ENCODE data around the gene NHERF2. TPM values are rescaled to one million over a fixed set of nuclear protein-coding genes. Genes with fewer than 3 reads are reported as not detected.

The NHERF2 gene
- total and polyA plus RNA-seq, 9 of the 15 experiments (the other 6 are each of a cell fraction or from before 2014, with no cell fraction given) = 0.15 to 42.0 (median 12.5) TPM

DNA sequence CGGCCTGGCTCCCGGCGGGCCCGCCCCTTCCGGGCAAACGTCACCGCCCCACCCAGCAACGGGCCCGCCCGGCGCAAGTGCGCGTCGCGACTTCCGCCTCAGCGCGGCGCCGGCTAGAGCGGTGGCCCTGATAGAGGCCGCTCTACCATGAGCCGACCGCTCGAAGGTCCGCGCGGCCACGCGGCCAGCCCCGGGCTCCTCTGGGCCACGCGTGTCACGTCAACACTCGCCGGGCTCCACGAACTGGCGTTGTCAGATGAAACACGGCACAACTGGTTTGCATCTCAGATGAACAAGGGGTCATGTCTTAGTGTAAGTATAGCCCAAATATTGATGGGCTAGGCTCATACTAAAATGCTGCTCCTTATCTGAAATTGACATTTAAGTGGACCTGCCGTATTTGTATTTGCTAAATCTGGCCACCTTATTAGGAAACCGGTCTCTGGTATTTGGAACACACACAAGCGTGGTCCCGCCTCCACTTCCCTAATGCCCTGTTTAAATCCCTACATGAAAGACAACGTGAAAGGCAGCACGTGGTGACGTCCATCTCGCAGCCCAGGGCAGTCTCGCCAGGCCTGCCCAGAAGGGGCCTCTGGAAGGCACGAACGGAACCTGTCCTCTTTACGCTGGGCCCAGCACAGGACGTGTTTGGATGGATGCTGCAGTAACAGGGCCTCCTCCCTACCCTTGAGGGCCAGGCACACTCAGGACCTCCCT is 16.8 kb upstream of the NHERF2 start, which contains the start of gene ZNF598 (continued):
- no peak for TF ChIP-seq RBM17 (IDR thresholded peaks at IDR 0.05; ENCODE audit: borderline replicate concordance, low read depth, low read length)
- TF ChIP-seq HDAC2 (IDR thresholded peaks at IDR 0.05) = peak; percentile 87; the same call in 1 of the 2 replicates
- no peak for TF ChIP-seq ADNP (tag; IDR thresholded peaks at IDR 0.05)
- no peak for TF ChIP-seq ZNF239 (CRISPR knock-in tag; IDR thresholded peaks at IDR 0.05)
- TF ChIP-seq HLTF (IDR thresholded peaks at IDR 0.05) = no peak
- TF ChIP-seq PPARD (CRISPR knock-in tag; IDR thresholded peaks at IDR 0.05) = no peak
- TF ChIP-seq ZNF146 (CRISPR knock-in tag; IDR thresholded peaks at IDR 0.05; ENCODE audit: unreplicated experiment) = no peak
- no peak for TF ChIP-seq GTF3C2 (IDR thresholded peaks at IDR 0.05; ENCODE audit: borderline replicate concordance, extremely low read depth, insufficient read length)
- peak in 1 of 2 experiments; percentile 73; a peak in 3 of 4 replicates for TF ChIP-seq TEAD1 (CRISPR knock-in tag; IDR thresholded peaks at IDR 0.05)
- 0 out of 2 replicates have a peak, but pooled peaks have one; percentile 54 for TF ChIP-seq ZNF644 (tag; IDR thresholded peaks at IDR 0.05; ENCODE audit: low read depth)
- TF ChIP-seq, protein P1, sequence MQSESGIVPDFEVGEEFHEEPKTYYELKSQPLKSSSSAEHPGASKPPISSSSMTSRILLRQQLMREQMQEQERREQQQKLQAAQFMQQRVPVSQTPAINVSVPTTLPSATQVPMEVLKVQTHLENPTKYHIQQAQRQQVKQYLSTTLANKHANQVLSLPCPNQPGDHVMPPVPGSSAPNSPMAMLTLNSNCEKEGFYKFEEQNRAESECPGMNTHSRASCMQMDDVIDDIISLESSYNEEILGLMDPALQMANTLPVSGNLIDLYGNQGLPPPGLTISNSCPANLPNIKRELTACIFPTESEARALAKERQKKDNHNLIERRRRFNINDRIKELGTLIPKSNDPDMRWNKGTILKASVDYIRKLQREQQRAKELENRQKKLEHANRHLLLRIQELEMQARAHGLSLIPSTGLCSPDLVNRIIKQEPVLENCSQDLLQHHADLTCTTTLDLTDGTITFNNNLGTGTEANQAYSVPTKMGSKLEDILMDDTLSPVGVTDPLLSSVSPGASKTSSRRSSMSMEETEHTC (IDR thresholded peaks at IDR 0.05) = no peak
- no peak for TF ChIP-seq MEF2D (tag; conservative IDR thresholded peaks at IDR 0.05; ENCODE audit: low read depth)
- peak; percentile 89 for TF ChIP-seq POLR2B (IDR thresholded peaks at IDR 0.05; ENCODE audit: low read depth, partially characterized antibody)
- no peak for TF ChIP-seq DACH1 (IDR thresholded peaks at IDR 0.05; ENCODE audit: partially characterized antibody)
- TF ChIP-seq XRCC3 (IDR thresholded peaks at IDR 0.05) = no peak
- no peak for TF ChIP-seq ZNF699 (CRISPR knock-in tag; IDR thresholded peaks at IDR 0.05; ENCODE audit: insufficient replicate concordance)
- no peak for TF ChIP-seq SAFB2 (IDR thresholded peaks at IDR 0.05; ENCODE audit: borderline replicate concordance, low read depth, low read length, severe bottlenecking)
- TF ChIP-seq AFF4 (CRISPR knock-in tag; IDR thresholded peaks at IDR 0.05) = no peak
- TF ChIP-seq FOXA1 (IDR thresholded peaks at IDR 0.05; ENCODE audit: borderline replicate concordance) = no peak
- peak; percentile 83 for TF ChIP-seq ELF2 (CRISPR knock-in tag; IDR thresholded peaks at IDR 0.05)

Measured in K562 (cell line).